Hematopoietic multipotent progenitor cell treated with erythropoietin and hydrocortisone succinate and interleukin-3 and kit ligand, for 6 days (in vitro differentiated cells): ENCODE data around the gene PDGFRB.

Experiments
- DNase-seq: peaks from one replicate; pipeline ENCODE4 v3.0.0-alpha.2; 2015

Gene PDGFRB

GRCh38 chr5:150162142-150162513 is 6.5 kb upstream of the PDGFRB start:
- no peak for DNase-seq

GRCh38 chr5:150161242-150162141 is 5.8 kb upstream of the PDGFRB start:
- peak; percentile 79 for DNase-seq

DNA sequence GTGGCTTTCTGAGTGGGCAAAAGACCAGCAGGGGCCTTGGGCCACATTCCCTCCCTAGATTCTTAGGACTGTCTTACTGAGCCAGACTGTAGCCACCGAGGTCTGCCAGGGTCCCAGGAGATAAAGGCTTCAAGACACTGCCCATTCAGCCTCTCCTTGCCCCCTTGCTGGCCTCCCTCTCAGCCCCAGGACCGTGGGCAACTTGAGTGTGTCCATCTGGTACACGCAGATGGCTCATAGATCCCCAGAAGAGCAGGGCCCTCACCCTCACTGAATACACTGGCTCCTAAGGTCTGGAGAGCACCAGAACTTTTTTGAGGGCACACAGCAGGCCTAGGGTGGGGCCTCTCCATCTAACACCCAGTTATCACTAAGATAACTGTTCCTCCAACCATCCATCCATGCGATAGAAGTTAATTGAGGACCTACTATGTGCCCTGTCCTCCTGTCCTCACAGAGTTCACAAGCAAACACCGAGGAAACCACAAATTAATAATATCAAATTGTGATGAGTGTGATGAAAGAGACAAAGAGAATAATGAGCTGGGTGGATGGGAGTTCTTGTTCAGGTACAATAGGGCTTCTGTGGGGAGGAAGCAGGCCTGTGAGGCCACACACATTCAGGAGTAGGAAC is 4.9 kb upstream of the PDGFRB start:
- no peak for DNase-seq

- DNase-seq = no peak
Observed at GRCh38 chr5:150159741-150160179, 4.1 kb upstream of the PDGFRB start.

GRCh38 chr5:150159031-150159430 is 3.4 kb upstream of the PDGFRB start:
- DNase-seq = no peak

GRCh38 chr5:150158170-150158949 is 2.7 kb upstream of the PDGFRB start:
- no peak for DNase-seq

- DNase-seq = no peak
Observed at GRCh38 chr5:150157168-150157567, 1.5 kb upstream of the PDGFRB start.

- no peak for DNase-seq
Observed at GRCh38 chr5:150156540-150156939, 895 bp upstream of the PDGFRB start.

- DNase-seq = no peak
Observed at GRCh38 chr5:150156027-150156368, 353 bp upstream of the PDGFRB start.

DNA sequence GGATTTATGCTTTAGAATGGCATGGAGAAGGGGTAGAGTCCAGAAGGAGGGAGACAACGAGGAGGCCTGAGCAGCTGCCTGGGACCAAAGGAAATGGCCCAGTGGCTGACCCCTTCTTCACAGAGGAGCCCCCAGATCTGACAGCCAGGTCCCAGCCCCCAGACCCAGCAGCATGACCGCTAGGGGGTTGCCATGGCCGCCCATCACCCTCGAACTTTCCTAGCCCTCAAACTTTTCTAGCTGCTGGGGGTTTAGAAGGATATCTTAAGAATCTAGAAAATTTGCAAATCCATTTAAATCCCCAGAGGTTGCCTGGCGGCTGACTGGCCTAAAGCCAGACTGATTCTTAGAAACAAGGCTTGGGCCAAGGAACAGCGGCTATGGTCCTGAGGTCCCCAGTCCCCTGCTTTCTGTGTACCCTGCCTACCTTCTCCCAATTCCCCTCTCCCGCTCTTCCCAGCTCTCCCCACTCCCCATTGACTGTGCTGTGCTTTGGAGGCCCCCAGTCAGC is 972 bp downstream of the PDGFRB start:
- DNase-seq = no peak

DNA sequence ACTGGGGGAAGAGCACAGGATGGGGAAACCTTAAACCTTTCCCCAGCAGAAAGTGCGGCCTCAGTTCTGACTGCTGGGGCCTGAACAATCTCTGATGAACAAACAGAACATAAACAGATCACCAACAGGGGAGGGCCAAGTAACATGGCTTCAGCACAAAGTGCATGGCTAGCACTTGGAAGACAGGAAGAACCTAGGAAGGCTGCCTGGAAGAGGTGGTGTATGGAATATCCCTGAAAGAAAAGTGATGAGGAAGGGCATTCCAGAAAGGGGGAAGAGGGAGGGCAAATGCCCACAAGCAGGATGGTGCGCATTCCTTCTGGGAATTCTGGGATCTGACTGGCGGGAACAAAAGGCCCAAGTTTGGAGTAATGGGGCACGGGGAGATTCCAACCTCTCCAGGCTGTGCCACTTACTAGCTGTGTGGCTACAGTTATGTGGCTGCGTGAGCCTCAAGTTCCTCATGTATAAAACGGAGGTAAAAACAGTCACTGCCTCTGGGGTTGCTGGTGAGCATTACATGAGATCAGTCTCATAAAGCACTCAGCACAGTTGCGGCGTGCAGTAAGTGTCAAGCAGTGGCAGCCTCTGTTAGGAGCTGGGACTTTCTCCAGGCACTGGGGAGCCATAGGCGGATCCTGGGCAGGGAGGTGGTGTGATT is 1.6 kb downstream of the PDGFRB start:
- DNase-seq = peak; percentile 51

DNA sequence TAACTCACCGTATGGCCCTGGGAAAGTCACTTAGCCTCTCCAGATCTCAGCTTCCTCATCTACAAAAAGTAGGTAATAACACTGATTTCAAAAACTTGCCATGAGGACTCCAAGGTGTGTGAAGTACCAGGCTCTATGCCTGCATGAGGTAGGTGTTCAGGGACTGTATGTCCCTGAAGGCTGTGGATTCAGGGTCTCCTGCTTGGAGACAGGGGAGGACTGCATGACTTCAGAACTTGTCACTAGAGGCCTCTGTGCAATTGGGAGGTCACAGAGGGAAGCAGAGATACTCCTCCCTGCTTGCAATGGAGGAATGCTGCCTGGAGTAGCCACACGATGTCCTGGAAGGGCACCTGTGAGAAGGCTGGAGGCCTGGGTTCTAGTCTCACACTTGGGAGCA is 2.2 kb downstream of the PDGFRB start:
- DNase-seq = no peak

- no peak for DNase-seq
Observed at GRCh38 chr5:150152636-150153462, 2.8 kb downstream of the PDGFRB start.

DNA sequence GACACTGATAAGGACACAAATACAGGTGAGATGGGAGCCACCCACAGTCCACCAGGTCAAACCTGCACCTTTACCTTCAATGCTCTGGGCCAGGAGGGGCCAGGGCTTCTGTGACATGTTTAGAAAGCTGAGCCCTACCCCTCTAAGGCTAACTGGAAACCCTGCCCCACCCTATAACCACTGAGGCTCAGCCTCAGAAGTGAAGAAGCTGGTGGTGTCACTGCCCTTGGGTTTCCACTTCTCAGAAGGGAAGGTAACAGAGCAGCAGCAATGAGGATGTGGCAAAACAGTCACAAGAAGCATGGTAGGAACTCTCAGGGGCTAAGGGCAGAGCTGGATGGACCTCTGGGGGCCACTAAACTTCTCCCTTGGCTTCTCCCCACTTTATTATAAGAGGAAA is 6.0 kb downstream of the PDGFRB start:
- DNase-seq = no peak

DNA sequence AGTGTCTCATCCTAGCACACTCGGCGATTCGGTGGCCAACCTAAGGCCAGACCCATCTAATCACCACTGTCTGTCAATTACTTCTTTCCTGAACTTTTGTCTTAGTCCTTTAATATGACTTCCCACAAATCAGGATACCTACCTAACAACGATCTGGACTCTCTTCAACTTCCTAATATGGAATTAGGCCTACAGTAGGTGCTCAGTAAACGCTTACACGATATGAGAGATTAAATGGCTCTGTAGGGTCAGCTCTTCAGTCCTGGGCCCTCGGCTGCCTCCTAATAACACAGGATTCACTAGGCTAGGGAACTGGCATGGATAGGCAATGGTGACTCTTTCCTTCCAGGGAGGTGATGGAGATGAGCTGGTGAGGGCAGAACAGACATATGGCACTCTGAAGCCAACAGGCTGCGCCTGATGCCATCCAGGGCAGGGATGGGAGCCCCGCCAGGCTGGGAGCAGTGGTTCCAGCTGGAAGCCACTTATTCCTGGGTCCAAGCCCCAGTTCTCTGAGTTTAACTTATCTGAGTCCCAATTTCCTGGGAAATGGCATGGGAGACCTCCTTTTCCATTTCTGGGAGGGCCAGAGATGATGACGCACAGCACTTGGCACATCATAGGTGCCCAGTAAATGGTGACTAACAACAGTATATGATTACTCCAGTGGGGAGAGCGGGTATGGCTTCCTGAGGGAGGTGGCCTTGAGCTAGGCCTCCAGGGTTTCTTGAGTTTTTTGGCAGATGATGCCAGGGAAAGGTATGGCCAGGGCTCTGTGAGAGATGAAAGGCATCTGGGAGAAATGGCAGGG is 7.3 kb downstream of the PDGFRB start:
- no peak for DNase-seq

GRCh38 chr5:150147670-150148069 is 8.0 kb downstream of the PDGFRB start:
- no peak for DNase-seq

- no peak for DNase-seq
Observed at GRCh38 chr5:150146862-150147601, 8.6 kb downstream of the PDGFRB start.

GRCh38 chr5:150146235-150146634 is 9.4 kb downstream of the PDGFRB start:
- no peak for DNase-seq

- DNase-seq = no peak
Observed at GRCh38 chr5:150144879-150145278, 10.8 kb downstream of the PDGFRB start.

GRCh38 chr5:150144246-150144801 is 11.3 kb downstream of the PDGFRB start:
- DNase-seq = no peak
